Cardiac fibroblast (primary cell): ENCODE results near the gene EIF4E2.
"Not testable (repeated sequence)": the region's sequence is repeated elsewhere in the genome, so short reads cannot be mapped to it uniquely, and the experiment has no call there.

Experiments used
- DNase-seq, 2 donors: peaks; one replicate each; pipeline versions ENCODE4 v3.0.0 to v3.0.0-alpha.2; 2010; ENCODE audit warnings: low read depth in 2 of 2
- H3K4me3 ChIP-seq, 2 donors: replicated peaks in 1 of 2; 1 replicate in 1 of 2; 2 replicates in 1 of 2; pipeline ENCODE4 v1.5.1; 2011; ENCODE audit warnings: low read depth in 2 of 2, low read length in 2 of 2, mild to moderate bottlenecking in 2 of 2, moderate library complexity in 1 of 2
- TF ChIP-seq, protein P1 (sequence below): IDR thresholded peaks from one replicate; pipeline ENCODE4 v1.5.1; 2011; ENCODE audit warnings: low read depth, mild to moderate bottlenecking, low read length, inconsistent platforms

EIF4E2 gene

DNA sequence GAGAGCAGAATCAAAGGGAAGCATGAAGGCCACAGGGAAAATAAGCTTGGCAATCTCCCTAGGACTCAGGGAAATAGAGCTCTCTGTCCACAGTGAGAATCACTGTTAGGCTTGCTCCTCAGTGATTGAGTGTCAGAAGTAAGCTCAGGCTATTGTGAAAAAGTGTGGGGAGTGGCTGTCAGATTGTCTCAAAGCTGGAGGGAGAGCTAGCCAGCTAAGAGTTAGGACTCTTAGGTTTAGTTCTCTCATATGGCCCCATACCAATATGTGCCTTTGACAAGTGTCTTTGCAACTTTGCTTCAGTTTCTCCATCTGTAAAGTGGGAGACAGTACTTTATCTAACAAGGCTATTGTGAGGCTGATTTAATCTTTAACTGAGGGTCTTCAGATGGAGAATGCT lies 17.2 kb downstream of the EIF4E2 start:
- TF ChIP-seq, protein P1, sequence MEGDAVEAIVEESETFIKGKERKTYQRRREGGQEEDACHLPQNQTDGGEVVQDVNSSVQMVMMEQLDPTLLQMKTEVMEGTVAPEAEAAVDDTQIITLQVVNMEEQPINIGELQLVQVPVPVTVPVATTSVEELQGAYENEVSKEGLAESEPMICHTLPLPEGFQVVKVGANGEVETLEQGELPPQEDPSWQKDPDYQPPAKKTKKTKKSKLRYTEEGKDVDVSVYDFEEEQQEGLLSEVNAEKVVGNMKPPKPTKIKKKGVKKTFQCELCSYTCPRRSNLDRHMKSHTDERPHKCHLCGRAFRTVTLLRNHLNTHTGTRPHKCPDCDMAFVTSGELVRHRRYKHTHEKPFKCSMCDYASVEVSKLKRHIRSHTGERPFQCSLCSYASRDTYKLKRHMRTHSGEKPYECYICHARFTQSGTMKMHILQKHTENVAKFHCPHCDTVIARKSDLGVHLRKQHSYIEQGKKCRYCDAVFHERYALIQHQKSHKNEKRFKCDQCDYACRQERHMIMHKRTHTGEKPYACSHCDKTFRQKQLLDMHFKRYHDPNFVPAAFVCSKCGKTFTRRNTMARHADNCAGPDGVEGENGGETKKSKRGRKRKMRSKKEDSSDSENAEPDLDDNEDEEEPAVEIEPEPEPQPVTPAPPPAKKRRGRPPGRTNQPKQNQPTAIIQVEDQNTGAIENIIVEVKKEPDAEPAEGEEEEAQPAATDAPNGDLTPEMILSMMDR = no peak
- DNase-seq = peak; percentile 5 to 7
- H3K4me3 ChIP-seq = no peak overlapping the region

DNA sequence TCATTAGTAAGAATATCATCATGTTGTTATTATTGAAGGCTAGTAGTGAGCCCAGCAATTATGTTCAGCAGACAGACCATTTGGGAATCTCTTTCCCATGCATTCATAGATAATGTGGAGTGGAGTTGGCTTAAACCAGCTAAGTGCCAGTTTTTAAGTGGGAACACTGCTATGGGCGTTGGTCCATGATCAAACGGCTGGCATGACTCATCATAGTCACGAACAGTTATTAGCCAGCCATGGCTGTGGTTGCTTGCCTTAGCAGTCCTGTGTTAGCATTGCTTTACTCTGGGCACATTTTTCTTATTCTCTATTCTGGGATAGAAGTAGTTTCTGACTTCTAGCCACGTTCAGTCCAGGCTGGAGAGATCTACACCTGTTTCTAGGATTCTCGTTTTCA lies 17.7 kb downstream of the EIF4E2 start:
- TF ChIP-seq, protein P1 = no peak
- DNase-seq = peak; percentile 70 to 87
- H3K4me3 ChIP-seq = no peak overlapping the region

DNA sequence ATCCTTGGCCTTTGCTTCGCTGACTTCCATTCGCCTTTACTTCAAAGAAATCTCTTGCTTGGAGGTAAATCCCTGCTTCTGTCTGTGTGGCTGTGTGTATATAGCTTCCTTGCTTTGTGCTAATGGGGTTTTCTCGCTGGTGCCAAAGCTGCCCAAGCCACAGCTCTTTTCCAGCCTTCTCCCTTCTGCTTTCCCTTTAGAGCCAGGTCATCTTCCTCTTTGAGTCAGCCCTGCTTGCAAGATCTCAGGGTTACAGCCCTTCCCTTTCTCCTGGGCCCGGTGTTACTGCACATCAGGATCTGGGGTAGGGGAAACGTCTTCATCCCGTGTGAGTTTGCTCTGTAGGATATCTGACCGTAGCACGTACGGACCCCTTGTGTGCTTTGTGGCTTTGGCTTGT lies 19.1 kb downstream of the EIF4E2 start:
- no peak for DNase-seq
- TF ChIP-seq, protein P1 = no peak
- H3K4me3 ChIP-seq = no peak overlapping the region

DNA sequence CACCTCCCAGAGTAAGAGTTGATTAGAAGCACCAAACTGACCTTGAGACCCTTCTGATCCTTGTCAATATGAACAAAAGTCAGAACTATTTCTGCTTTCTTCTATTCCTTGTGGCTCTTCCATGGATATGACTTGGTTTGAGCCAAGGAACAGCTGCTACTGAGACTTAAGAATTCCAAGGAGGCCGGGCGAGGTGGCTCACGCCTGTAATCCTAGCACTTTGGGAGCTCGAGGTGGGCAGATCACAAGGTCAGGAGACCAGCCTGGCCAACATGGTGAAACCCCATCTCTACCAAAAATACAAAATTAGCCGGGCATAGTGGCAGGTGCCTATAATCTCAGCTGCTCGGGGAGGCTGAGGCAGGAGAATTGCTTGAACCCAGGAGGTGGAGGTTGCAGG lies 20.0 kb downstream of the EIF4E2 start:
- not testable (repeated sequence) for H3K4me3 ChIP-seq, DNase-seq

DNA sequence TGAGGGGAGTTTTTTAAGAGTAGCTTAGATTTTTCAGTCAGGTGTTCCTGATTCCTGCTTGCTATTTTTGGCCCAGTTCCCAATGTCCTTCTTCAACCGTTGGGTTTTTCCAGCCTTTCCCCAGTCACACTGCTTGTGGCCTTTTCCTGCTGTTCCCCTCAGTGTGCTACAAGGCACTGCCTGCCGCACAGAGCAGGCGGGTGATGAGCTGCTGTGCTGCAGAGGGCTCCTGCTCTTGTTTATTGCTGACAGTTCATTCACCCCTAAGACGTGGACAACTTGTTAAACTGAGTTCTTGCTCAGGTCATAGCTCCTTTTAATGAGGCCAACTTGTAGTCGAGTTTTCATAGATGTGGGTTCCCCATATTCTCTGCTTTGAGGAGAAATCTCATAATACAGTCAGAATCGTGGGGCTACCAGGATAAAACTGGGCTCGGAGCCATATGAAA lies 20.6 kb downstream of the EIF4E2 start:
- TF ChIP-seq, protein P1 = no peak
- no peak overlapping the region for H3K4me3 ChIP-seq
- peak in 1 of 2 donors; percentile 17 for DNase-seq

DNA sequence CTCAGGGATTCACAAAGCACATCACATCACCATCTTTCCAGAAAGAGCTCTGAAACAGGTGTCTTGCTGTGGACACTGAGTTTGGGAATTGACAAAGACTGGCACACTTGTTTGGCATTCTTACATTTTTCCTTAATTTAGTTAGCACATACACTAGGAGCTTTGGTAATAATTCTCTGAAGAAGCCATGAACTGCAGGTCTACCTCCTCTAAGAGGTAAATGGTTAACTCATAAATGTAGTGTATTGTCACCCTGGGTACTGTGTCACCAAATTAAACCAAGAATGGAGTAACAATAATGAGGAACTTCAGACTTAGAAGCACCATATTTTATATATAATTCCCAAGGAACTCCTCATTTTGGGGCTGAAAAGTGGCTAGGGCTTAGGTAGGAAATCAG lies 22.6 kb downstream of the EIF4E2 start:
- H3K4me3 ChIP-seq = no peak overlapping the region
- DNase-seq = no peak
- TF ChIP-seq, protein P1 = no peak

DNA sequence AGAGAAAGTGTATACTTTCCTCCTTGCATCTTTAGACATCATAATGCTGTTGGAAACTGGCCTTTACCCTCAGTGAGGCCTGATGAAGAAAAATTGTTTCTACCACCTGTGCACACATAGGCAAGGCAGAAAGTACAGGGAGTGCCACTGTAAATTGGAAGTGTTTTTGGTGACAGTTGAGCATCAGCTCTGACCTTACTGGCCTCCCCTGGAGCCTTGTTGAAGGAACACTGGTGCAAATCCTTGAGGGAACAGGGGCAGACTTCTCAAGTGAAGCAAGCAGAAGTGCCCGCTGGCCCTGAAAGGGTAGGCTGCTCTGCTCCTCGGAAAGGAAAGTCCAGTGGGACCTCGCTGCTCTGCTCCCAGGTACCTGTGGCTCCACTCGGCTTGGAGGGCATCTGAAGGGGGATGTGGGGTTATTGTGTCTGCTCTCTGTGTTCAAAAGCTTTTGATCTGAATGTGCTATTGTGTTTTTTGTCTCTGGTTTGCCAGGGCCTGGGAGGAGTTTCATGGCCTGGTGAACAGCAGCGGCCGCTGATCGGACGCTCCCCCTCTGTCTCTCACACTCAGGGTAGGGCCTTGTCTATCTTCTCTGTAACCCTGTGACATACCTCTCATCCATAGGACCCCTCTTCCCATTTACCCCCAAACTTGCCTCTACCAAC lies 23.4 kb downstream of the EIF4E2 start:
- TF ChIP-seq, protein P1 = no peak
- no peak for DNase-seq
- H3K4me3 ChIP-seq = no peak overlapping the region
